ENCODE measurements around the gene MSANTD3.

Gene MSANTD3

DNA sequence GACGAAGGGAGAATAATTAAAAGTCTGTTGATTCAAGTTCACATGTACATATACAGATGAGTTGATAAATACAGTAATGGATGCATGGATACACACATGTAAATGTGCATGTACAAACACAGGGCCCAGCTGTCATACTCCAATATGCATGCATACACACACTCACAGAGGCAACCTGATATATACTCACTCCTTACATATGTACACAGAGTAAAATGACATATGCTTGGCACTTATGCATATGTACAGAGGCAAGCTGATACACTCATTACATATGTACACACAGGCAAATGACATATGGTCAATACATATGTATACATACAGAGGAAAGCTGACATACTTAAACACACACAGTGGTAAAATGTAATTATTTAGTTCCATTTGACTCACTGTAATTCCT, 38.8 kb downstream of the MSANTD3 start:
- no peak for DNase-seq (ENCODE audit: low spot score)

DNA sequence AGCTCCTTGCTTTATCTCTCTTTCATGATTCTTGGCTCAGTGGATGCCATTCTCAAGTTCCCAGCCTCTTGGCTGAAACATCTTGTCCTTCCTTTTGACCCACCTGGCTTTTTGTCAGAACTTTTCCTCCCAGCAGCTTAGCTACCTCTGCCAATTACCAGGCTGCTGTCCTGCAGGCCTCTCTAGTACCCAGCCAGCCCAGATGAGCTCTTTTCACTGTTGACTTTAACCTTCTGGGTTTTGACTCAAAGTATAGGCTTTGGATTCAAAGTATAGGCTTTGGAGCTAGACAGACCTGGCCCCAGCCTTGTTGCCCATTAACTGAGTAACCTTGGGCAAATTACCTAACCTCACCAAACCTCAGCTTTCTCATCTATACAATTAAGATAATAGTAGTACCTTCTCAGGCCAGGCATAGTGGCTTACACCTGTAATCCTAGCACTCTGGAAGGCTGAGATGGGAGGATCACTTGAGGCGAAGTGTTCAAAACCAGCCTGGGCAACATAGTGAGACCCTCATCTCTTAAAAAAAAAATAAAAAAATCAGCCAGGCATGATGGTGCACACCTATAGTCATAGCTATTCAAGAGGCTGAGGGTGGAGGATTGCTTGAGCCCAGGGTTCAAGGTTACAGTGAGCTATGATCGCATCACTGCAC, 39.4 kb downstream of the MSANTD3 start:
- DNase-seq (ENCODE audit: low spot score) = no peak

DNA sequence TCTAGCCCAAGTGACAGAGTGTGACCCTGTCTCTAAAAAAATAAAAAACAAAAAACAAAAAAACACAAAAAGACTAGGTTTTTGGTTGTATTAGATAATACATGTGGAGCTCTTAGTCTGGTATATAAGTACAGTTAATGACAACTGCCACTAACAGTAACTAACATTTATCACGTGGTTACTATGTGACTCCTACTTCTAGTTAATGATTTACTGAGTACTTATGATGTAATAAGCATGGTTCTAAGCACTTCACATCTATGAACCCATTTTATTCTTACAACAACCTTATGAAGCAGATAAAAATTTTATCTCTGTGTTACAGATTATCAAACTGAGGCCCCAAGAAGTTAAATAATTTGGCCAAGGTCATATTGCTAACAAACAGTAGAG, 39.9 kb downstream of the MSANTD3 start:
- DNase-seq (ENCODE audit: low spot score) = no peak

DNA sequence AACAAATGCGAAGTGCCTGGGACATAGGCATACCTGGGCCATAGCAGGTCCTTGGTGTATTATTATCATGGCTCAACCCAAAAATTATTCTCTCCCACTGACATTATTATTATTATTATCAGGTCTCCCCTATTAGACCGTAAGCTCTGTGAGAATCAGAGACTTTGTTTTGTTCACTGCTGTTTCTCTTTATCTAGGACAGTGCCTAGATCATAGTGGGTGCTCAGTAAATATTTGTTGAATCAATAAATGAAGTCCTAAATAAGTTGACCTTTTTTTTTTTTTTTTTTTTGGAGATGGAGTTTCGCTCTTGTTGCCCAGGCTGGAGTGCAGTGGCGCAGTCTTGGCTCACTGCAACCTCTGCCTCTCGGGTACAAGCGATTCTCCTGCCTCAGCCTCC, 41.1 kb downstream of the MSANTD3 start:
- DNase-seq (ENCODE audit: low spot score) = no peak

DNA sequence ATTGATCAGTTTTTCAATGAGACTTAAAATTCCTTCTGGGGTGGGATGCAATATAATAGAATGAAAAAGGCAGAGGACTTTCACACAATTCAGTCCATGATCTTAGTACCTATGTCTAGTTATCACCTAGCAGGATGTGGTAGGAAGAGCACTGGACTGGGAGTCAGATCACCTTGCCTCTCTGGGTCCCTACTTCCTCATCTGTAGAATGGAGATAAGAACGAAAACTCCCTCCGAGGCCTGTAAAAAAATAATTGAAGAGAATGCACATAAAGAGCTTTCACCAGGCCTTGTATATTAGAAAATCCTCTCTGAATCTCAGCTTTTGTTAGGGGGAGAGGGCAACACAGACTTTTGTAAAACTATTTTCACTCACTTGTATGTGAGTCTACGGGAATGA, 45.3 kb downstream of the MSANTD3 start:
- DNase-seq (ENCODE audit: low spot score) = no peak

DNA sequence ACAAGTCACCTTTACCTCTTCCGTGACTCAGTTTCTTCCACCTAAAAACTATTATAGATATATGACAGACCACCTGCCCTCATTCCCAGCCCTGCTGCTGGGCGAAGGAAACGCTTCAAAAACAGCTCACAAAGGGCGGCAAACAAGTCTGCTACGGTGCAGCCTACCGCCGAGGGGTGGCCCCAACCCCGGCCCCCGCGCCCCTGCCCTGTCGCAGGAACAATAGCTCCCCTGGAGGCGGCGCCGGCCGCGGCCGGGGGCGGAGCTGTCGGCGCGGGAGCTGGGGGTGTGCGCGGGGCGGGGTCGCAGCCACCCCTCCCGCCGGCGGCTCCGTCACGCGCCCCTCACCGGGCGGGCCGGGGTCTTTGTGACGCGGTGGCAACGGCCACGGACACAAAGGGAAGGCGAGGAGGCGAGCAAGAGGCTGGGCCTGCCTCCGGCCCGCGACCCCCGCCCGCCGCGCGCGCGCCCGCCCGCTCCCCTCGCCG, 45.9 kb downstream of the MSANTD3 start, which contains the start of gene TMEFF1:
Gene TMEFF1 (plus strand): TSS at position 362 of the 488 bp plus-strand sequence. CDS start 396 bp downstream, outside the sequence.
- no peak for DNase-seq (ENCODE audit: low spot score)

DNA sequence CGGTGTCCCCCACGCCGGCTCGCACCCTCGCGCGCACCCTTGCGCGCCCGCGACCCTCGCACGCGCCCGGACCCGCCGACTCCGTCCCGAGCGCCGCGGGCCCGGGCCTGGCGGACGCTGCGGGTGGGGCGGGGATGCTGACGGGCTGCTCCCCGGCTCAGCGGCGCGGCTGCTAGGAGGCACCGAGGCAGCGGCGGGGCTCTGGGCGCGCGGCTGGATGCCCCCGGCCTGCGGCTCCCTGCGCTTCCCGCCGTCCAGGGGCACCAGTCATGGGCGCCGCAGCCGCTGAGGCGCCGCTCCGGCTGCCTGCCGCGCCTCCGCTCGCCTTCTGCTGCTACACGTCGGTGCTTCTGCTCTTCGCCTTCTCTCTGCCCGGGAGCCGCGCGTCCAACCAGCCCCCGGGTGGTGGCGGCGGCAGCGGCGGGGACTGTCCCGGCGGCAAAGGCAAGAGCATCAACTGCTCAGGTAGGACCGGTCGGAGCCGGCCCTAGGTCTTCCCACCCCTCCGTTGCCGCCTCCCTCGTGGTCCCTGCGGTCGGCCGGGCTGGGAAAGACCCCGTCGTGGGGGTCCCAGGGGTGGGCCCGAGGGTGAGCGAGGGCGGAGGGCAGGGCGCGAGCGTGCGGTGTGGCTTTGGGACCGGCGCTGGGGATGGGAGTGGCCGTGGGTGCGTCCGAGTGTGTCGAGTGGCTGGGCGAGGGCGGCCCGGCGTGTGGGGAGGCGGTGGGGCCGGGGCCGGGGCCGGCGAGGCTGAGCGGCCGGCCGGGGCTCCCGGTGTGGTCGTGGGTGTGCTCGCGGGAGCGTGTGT, 46.5 kb downstream of the MSANTD3 start:
- DNase-seq (ENCODE audit: low spot score) = no peak

DNA sequence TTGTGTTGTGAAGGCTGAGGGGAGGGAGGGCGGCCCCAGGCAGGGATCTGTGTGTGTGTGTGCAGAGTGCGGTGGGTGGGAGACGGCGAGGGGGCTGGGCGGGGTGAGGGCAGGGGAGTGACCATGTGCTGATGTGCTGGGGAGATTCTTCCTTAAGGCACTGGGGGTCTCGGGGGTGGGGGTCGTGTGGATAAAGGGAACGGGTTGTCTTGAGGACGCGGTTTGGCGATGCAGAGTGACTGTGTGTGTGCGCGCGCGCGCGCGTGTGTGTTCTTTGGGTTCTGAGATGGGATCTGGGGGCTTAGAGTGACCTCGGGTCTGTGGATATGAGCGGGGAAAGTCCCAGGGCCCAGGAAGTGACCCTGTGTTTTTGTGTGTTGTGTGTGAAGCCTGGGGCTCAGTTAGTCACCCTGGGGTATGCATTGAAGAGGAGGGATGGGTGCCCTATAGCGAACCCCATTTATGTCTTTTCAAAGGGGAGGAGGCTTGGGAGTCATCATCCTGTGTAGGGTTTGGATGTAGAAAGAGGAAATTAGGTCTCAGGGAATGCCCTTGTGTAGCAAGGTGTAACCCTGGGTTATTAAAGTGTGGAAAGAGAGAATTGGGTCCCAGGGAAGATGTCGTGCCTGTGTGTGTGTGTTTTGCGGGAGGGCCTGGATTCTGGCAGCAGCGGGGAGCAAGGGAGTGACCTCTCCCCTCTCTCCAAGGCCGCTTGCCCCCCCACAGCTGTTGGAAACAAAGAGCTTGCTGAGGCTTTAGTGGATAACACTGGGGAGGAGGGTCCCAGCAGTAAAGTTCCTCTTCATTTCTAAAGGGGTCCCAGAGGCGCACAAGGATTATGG, 47.4 kb downstream of the MSANTD3 start:
- DNase-seq (ENCODE audit: low spot score) = no peak

DNA sequence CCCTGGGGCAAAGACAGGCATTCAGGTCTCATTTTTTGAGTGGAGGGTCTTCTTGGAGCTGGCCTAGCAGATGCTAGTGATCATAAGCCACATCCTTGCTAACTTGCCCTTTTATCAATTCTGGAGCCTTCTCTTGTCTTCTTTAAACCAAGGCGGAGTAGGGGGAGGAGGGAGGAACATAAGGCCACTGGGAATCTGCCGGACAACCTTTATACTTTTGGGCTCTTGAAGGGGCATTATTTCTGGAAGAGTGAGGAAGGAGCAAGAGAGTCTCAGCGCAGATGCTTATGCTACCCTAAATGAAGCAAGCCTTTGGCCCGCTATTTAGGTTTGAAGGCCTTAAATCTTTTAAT, 48.0 kb downstream of the MSANTD3 start:
- no peak for DNase-seq (ENCODE audit: low spot score)

DNA sequence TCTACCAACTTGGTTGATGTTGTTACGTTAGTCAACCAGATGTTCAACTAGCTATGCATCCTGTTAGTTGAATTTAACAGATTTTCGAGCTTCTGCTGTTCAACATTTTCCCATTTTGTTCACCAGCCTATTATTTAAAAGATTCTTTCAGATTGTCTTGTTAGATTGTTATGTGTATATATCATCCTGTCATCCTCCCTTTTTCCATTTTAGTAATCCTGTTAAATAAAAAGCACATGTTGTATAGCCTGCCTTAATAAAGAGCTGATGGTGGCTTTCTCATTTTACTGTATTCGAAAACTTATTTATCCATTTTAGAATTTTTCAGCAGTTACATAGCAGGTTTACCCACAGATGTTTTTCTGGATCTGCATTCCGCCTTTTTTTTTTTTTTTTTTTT, 50.3 kb downstream of the MSANTD3 start:
- no peak for DNase-seq (ENCODE audit: low spot score)

DNA sequence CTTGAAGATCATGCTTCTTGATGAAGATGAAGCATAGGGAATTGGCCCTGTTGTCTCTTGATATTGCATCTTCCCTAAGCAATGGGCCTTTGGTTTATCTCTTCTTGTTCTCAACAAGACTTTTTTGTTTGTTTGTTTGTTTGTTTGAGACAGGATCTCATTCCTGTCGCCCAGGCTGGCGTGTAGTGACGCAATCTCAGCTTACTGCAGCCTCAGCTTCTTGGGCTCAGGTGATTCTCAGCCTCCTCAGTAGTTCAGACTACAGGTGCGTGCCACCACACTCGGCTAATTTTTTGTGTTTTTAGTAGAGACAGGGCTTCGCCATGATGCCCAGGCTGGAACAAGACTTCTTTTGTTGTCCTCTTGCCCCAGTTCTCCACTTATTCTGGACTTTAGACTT, 51.2 kb downstream of the MSANTD3 start:
- no peak for DNase-seq (ENCODE audit: low spot score)

DNA sequence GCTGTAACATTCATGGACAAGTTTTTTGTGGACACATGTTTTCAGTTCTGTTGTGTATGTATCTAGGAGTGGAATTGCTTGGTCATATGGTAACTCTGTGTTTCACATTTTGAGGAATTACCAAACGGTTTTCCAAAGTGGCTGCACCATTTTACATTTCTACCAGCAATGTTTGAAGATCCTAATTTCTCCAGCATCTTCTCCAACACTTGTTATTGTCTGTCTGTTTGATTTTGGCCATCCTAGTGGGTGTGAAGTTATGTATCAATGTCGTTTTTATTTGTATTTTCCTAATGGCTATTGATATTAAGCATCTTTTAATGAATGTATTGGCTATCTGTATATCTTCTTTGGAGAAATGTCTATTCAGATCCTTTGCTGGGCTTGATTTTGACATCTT, 52.9 kb downstream of the MSANTD3 start:
- no peak for DNase-seq (ENCODE audit: low spot score)

DNA sequence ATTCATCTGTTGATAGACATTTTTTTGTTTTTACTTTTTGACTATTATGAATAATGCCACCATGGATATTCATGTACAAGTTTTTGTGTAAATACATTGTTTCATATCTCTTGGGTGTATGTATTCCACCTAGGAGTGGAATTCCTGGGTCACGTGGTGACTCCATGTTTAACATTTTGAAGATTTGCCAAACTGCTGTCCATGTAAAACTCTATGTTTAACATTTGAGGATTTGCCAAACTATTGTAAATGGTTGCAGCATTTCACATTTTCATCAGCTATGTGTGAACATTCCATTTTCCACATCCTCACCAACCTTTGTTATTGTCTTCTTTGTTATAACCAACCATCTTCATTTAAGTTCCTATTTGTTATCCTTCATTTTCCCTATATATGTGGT, 58.3 kb downstream of the MSANTD3 start:
- no peak for DNase-seq (ENCODE audit: low spot score)

DNA sequence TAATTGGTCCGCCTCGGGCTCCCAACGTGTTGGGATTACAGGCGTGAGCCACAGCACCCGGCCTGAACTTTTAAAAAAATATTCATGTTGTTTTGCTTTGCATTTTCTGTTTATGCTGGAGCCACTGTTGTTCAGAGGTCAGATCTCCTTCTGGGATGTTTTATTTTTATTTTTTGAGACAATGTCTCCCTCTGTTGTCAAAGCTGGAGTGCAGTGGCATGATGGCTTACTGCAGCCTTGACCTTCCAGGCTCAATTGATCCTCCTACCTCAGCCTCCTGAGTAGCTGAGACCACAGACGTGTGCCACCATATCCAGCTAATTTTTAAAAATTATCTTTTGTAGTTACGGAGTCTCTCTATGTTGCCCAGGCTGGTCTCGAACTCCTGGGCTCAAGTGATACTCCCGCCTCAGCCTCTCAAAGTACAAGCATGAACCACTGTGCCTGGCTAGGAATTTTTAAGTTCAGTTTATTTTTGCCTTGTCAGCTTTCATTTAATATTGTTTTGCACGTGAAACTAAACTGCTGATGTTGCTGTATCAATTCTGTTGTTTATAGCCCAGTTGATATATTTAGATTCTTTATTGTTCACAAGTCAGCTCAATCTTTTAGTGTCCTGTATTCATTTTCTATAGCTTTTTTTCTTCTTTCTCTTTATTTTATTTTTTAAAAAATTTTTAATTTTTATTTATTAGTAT, 59.7 kb downstream of the MSANTD3 start:
- no peak for DNase-seq (ENCODE audit: low spot score)

DNA sequence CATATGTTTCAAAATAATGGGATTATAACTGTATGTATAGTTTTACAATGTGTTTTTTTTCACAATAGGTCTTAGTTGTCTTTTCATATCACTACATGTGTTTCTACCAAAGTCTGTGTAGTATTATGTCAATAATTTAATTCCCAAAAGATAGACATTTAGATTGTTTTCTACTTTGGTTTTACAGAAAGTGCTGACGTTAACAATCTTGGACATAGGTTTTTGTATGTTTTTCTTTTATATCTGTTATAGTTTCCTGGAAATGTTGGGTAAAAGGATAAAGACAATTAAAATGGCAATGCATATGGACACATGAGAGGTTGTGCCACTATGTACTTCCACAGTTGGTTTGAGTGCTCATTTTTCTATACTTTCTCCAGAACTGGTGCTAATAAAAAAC, 61.2 kb downstream of the MSANTD3 start:
- no peak for DNase-seq (ENCODE audit: low spot score)

DNA sequence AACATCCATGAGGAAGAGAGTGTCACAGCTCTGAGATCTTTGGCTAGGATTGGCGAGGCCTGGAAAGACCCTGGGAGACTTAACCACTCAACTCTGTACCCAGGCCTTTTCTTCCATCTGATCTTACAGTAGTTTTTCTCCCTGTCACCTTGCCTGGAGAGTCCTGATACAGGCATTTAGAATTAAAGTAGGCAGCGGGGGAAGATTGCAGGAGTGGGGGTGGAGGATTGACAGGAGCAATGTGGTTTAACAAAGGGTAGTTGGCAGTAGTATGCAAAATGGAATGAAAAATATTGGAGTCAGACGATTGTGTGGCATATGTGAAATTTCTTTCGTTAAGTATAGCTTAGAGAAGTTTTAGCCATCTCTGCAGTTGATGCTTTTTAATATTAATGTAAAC, 62.9 kb downstream of the MSANTD3 start:
- DNase-seq (ENCODE audit: low spot score) = no peak

DNA sequence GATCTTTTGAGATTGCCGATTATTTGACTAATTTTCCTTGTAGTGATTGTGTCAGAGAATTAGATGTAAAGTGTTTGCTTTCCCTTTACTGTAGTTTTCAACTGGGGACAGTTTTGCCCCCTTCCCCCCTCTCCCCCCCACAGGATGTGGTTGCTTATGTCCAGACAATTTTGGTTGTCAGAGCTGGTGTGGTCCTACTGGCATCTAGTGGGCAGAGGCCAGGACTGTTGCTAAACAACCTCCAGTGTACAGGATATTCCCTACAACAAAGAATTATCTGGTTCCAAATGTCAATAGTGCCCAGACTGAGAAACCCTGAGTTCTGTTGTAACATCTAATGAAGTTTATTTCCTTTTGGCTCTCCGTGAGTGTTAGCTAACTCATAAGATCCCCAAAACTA, 66.0 kb downstream of the MSANTD3 start:
- no peak for DNase-seq (ENCODE audit: low spot score)

DNA sequence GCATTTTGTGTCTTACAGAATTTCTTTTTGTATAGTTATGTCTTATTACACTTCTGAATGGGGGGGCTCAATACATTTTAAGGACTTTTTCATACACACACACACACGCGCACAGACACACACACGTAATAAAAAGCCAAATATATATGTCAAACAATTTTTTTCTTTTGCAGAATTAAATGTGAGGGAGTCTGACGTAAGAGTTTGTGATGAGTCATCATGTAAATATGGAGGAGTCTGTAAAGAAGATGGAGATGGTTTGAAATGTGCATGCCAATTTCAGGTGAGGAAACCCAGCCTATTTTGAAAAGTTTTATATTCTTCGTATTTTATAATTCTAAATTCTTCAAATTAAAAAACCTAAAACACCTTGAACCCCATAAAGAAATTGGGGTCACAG, 71.6 kb downstream of the MSANTD3 start:
- no peak for DNase-seq (ENCODE audit: low spot score)

DNA sequence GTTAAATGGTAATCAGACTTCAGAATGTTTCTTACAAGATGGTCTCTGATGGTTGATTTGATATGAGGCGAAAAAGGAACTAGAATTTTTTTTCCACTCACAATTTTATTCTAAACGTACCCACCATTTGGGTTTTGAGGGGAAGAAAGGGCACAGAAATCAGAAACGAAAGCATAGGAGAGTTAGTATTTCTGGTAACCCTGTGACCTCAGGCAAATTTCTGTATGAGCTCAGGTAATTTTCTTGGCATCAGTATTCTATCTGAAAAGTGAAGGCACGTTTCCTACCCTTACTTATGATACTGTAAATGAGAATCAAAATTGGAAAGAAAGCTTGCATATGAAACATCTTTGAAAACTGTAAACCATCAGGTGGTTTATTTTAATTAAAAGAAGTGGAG, 72.5 kb downstream of the MSANTD3 start:
- DNase-seq (ENCODE audit: low spot score) = no peak

DNA sequence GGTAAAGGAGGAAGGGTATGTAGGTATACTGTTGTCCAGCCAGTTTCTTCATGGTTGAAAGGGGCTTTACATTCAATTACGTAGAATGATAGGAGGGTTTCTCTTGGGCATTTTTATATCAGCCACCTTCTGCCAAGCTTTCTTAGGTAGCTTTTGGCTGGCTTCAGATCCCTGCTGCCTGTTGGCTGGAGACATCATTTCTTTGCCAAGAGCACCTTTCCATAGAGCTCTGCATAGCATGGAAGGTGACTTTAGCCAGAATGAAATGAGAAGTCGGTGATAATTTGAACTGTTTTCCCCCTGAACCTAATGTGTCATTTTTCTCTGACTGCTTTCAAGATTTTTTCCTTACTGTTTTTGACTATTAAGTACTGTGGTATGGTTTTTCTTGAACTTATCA, 72.9 kb downstream of the MSANTD3 start:
- no peak for DNase-seq (ENCODE audit: low spot score)

Data from CD4-positive, alpha-beta T cell treated with Interleukin-15 for 4 hours (primary cell).